GM23338 (cell line): ENCODE results near the gene ANO1. TPM values are rescaled to one million over a fixed set of nuclear protein-coding genes. Genes with fewer than 3 reads are reported as not detected.

Source experiments
- ATAC-seq: fragments of 200-7000 bp; cut with Tn5 transposase; 3 replicates; pipeline ENCODE4 v1.9.1; 2020
- DNase-seq: peaks from one replicate; pipeline ENCODE4 v3.0.0-alpha.2; 2015; ENCODE audit warnings: low spot score
- H2AFZ ChIP-seq: fragments of 200-600 bp; sonication (generic); 2 replicates; pipeline ENCODE4 v1.8.0; 2016; ENCODE audit warnings: antibody characterized with exemption, mild to moderate bottlenecking, moderate library complexity
- H3F3A ChIP-seq: fragments of 200-600 bp; sonication (generic); replicated peaks from 2 replicates; pipeline ENCODE4 v1.8.0; 2017; ENCODE audit warnings: antibody characterized with exemption, mixed run types, low read depth
- H3K27ac ChIP-seq: fragments of 200-600 bp; sonication (generic); 2 replicates; pipeline ENCODE4 v1.6.1; 2016; ENCODE audit warnings: low read depth
- H3K27me3 ChIP-seq: fragments of 200-600 bp; sonication (generic); 2 replicates; pipeline ENCODE4 v1.8.0; 2016; ENCODE audit warnings: mild to moderate bottlenecking, mixed run types, moderate library complexity; ENCODE audit not compliant: insufficient read depth
- H3K36me3 ChIP-seq: fragments of 200-600 bp; sonication (generic); 2 replicates; pipeline ENCODE4 v1.8.0; 2016; ENCODE audit warnings: mild to moderate bottlenecking; ENCODE audit not compliant: insufficient read depth
- H3K4me1 ChIP-seq: fragments of 200-600 bp; sonication (generic); 2 replicates; pipeline ENCODE4 v1.8.0; 2016; ENCODE audit warnings: mild to moderate bottlenecking, moderate library complexity; ENCODE audit not compliant: insufficient read depth
- H3K4me2 ChIP-seq: fragments of 200-600 bp; sonication (generic); 2 replicates; pipeline ENCODE4 v1.7.1; 2017; ENCODE audit warnings: mixed run types
- H3K4me3 ChIP-seq: fragments of 200-600 bp; sonication (generic); 2 replicates; pipeline ENCODE4 v1.6.1; 2016; ENCODE audit warnings: mixed run types
- H3K79me2 ChIP-seq: fragments of 200-600 bp; sonication (generic); replicated peaks from 2 replicates; pipeline ENCODE4 v1.8.0; 2017; ENCODE audit warnings: mild to moderate bottlenecking; ENCODE audit not compliant: insufficient read depth
- H3K9me2 ChIP-seq: fragments of 200-600 bp; sonication (generic); 2 replicates; pipeline ENCODE4 v1.8.0; 2017; ENCODE audit not compliant: insufficient read depth
- H4K20me1 ChIP-seq: fragments of 200-600 bp; sonication (generic); replicated peaks from 2 replicates; pipeline ENCODE4 v1.8.0; 2017; ENCODE audit warnings: mild to moderate bottlenecking; ENCODE audit not compliant: insufficient read depth
- H3K27ac Mint-ChIP-seq: 2 replicates; pipeline ENCODE4 v1.8.0; 2020; ENCODE audit warnings: inconsistent platforms, mild to moderate bottlenecking, moderate library complexity, mixed read lengths
- H3K27me3 Mint-ChIP-seq: 3 replicates; pipeline ENCODE4 v1.8.0; 2022; ENCODE audit warnings: low read depth, mild to moderate bottlenecking, moderate library complexity, mixed read lengths, inconsistent platforms; ENCODE audit not compliant: insufficient read depth, poor library complexity
- H3K36me3 Mint-ChIP-seq: 3 replicates; pipeline ENCODE4 v1.8.0; 2021; ENCODE audit warnings: low read depth, mild to moderate bottlenecking, inconsistent platforms, moderate library complexity, mixed read lengths
- H3K4me1 Mint-ChIP-seq: 3 replicates; pipeline ENCODE4 v1.8.0; 2020; ENCODE audit warnings: mild to moderate bottlenecking, inconsistent platforms, mixed read lengths
- H3K4me3 Mint-ChIP-seq: 3 replicates; pipeline ENCODE4 v1.8.0; 2021; ENCODE audit warnings: moderate library complexity, mild to moderate bottlenecking, inconsistent platforms, mixed read lengths
- H3K9me3 Mint-ChIP-seq: 3 replicates; pipeline ENCODE4 v1.8.0; 2020; ENCODE audit warnings: moderate library complexity, mild to moderate bottlenecking, inconsistent platforms, mixed read lengths
- CREB1 ChIP-seq: fragments of 250-450 bp; sonication (Bioruptor Pico); IDR thresholded peaks from 2 replicates; pipeline ENCODE4 v1.5.0; 2020; ENCODE audit warnings: low read depth, mild to moderate bottlenecking, moderate library complexity
- CTCF ChIP-seq, 2 experiments: fragments of 200-600 bp in 1 of 2; sonication (generic) in 1 of 2; conservative IDR thresholded peaks; 2 replicates each; pipeline versions ENCODE4 v1.5.1 to v1.6.1; 2016 to 2017; ENCODE audit warnings: antibody characterized with exemption in 2 of 2, low read depth in 2 of 2, mild to moderate bottlenecking in 2 of 2, moderate library complexity in 1 of 2
- EZH2phosphoT487 ChIP-seq: fragments of 200-600 bp; sonication (generic); IDR thresholded peaks from one replicate; pipeline ENCODE4 v1.8.1; 2018; ENCODE audit warnings: antibody characterized with exemption; ENCODE audit not compliant: unreplicated experiment
- NANOG ChIP-seq: IDR thresholded peaks from 2 replicates; pipeline ENCODE4 v1.6.1; 2016; ENCODE audit warnings: antibody characterized with exemption, borderline replicate concordance
- REST ChIP-seq: IDR thresholded peaks from one replicate; pipeline ENCODE4 v1.6.1; 2018; ENCODE audit warnings: antibody characterized with exemption; ENCODE audit not compliant: unreplicated experiment
- ZNF114 ChIP-seq: fragments of 250-450 bp; sonication (Bioruptor Pico); IDR thresholded peaks from 2 replicates; pipeline ENCODE4 v1.5.0; 2020; ENCODE audit warnings: mild to moderate bottlenecking, moderate library complexity
- ZNF462 ChIP-seq: fragments of 250-450 bp; sonication (Bioruptor Pico); IDR thresholded peaks from 2 replicates; pipeline ENCODE4 v1.5.0; 2020; ENCODE audit warnings: mild to moderate bottlenecking, moderate library complexity
- polyA plus RNA-seq: library from polyadenylated mRNA; unstranded; fragments of >200 nt; fragmentation: Nextera tagmentation; extraction: Ambion mirVana; gene quantifications from 2 replicates; pipeline ENCODE4 v1.2.1, GENCODE V29; 2016
- total RNA-seq: library from RNA; depleted of rRNA; stranded (reverse); fragments of >200 nt; shearing (Covaris generic); gene quantifications from 2 replicates; pipeline ENCODE4 v1.2.3, GENCODE V29; 2014

ANO1 gene
- total and polyA plus RNA-seq, 2 experiments from 2014 or later: 1.4 to 3.4 TPM

DNA sequence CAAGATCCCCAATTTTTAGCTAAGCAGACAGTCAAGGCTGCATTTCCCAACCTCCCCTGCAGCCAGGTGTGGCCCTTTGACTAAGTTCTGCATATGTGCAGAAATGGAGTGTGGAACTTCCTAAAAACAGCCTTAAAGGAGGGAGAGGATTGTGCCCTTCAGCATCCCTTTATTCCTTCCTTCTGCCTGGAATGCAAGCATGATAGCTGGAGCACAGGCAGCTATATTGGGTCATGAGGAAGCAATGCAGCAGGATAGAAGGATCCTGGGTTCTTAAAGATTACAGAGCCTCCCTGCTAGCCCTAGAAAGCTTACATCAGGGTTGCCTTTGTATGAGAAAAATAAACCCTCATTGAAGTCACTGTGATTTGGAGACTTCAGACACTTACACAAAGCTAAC, 154.9 kb downstream of the ANO1 start:
- Histone ChIP-seq H3K79me2 (no peaks in the 10 kb centered on the region), H3K4me3 (no peak overlapping the region), H3K36me3 (no peaks in the 10 kb centered on the region), H3K4me1 (no peaks in the 10 kb centered on the region), H3K27me3 (no peaks in the 10 kb centered on the region), H3K27ac (no peak overlapping the region), H3K9me2 (no peaks in the 10 kb centered on the region), H3K4me2 (no peak overlapping the region), H4K20me1 (no peaks in the 10 kb centered on the region), H2AFZ (no peak overlapping the region), H3F3A (no peaks in the 10 kb centered on the region)
- no peak overlapping the region for H3K27ac Mint-ChIP-seq
- no peak for ATAC-seq
- H3K4me1 Mint-ChIP-seq: no peaks in the 10 kb centered on the region
- no peaks in the 10 kb centered on the region for H3K36me3 Mint-ChIP-seq
- no peaks in the 10 kb centered on the region for H3K9me3 Mint-ChIP-seq
- no peak overlapping the region for H3K4me3 Mint-ChIP-seq
- no peak for TF ChIP-seq REST
- no peak for TF ChIP-seq CREB1 (CRISPR knock-in tag)
- no peak for TF ChIP-seq ZNF462 (CRISPR knock-in tag)
- no peak for TF ChIP-seq CTCF (conservative IDR thresholded peaks at IDR 0.05; ENCODE audit: low read depth in 2 of 2)
- TF ChIP-seq ZNF114: no peak
- no peak for TF ChIP-seq NANOG
- no peak for TF ChIP-seq EZH2phosphoT487
- H3K27me3 Mint-ChIP-seq: peaks cover 6% of the 10 kb centered on the region
- DNase-seq: no peak
